Loucy (cell line): ENCODE data around the gene EPS8L3.
"Not testable (repeated sequence)": the region's sequence is repeated elsewhere in the genome, so short reads cannot be mapped to it uniquely, and the experiment has no call there.

Experiments used
- H2AFZ ChIP-seq: fragments of 200-600 bp; sonication (generic); 2 replicates; pipeline ENCODE4 v1.6.0; 2016; ENCODE audit warnings: antibody characterized with exemption, mild to moderate bottlenecking, low read length, moderate library complexity
- H3F3A ChIP-seq: fragments of 200-600 bp; 2 replicates; pipeline ENCODE4 v1.6.0; 2016; ENCODE audit warnings: antibody characterized with exemption, low read depth, mild to moderate bottlenecking
- H3K27me3 ChIP-seq: fragments of 200-600 bp; sonication (generic); 2 replicates; pipeline ENCODE4 v1.6.1; 2014; ENCODE audit warnings: low read length, mild to moderate bottlenecking; ENCODE audit not compliant: insufficient read depth, poor library complexity, severe bottlenecking
- H3K36me3 ChIP-seq: fragments of 200-600 bp; sonication (generic); 2 replicates; pipeline ENCODE4 v1.6.1; 2016; ENCODE audit warnings: low read length; ENCODE audit not compliant: insufficient read depth
- H3K4me1 ChIP-seq: fragments of 200-600 bp; sonication (generic); 2 replicates; pipeline ENCODE4 v1.5.1; 2014; ENCODE audit warnings: low read length, mild to moderate bottlenecking; ENCODE audit not compliant: insufficient read depth, poor library complexity, severe bottlenecking
- H3K4me2 ChIP-seq: fragments of 200-600 bp; sonication (generic); 2 replicates; pipeline ENCODE4 v1.6.0; 2014; ENCODE audit warnings: antibody characterized with exemption, low read length, low read depth, mild to moderate bottlenecking; ENCODE audit not compliant: poor library complexity, severe bottlenecking
- H3K4me3 ChIP-seq: fragments of 200-600 bp; sonication (generic); 2 replicates; pipeline ENCODE4 v1.5.1; 2014; ENCODE audit warnings: low read length, mild to moderate bottlenecking, mixed read lengths; ENCODE audit not compliant: poor library complexity, severe bottlenecking
- H3K79me2 ChIP-seq: fragments of 200-600 bp; sonication (generic); 2 replicates; pipeline ENCODE4 v1.6.1; 2014; ENCODE audit warnings: low read length; ENCODE audit not compliant: insufficient read depth
- H3K9ac ChIP-seq: fragments of 200-600 bp; sonication (generic); 2 replicates; pipeline ENCODE4 v1.6.0; 2014; ENCODE audit warnings: mild to moderate bottlenecking, low read depth, low read length, moderate library complexity; ENCODE audit not compliant: poor library complexity, severe bottlenecking
- H3K9me2 ChIP-seq: fragments of 200-600 bp; sonication (generic); replicated peaks from 2 replicates; pipeline ENCODE4 v1.6.1; 2016; ENCODE audit warnings: low read depth, low read length, mixed read lengths
- H3K9me3 ChIP-seq: fragments of 200-600 bp; sonication (generic); 2 replicates; pipeline ENCODE4 v1.6.1; 2014; ENCODE audit warnings: mild to moderate bottlenecking, antibody characterized with exemption, low read length, low read depth; ENCODE audit not compliant: insufficient read depth
- H4K20me1 ChIP-seq: fragments of 200-600 bp; sonication (generic); 2 replicates; pipeline ENCODE4 v1.6.0; 2014; ENCODE audit warnings: antibody characterized with exemption, low read length, mild to moderate bottlenecking; ENCODE audit not compliant: insufficient read depth, poor library complexity, severe bottlenecking
- EZH2phosphoT487 ChIP-seq: fragments of 200-600 bp; IDR thresholded peaks from 2 replicates; pipeline ENCODE4 v1.6.1; 2018; ENCODE audit warnings: antibody characterized with exemption, mild to moderate bottlenecking, moderate library complexity, borderline replicate concordance
- TF ChIP-seq, protein P1 (sequence below): fragments of 200-600 bp; sonication (generic); conservative IDR thresholded peaks from 2 replicates; pipeline ENCODE4 v1.5.1; 2014; ENCODE audit warnings: mild to moderate bottlenecking, antibody characterized with exemption, low read length

EPS8L3 gene

GRCh38 chr1:109750241-109750882 is 13.4 kb downstream of the EPS8L3 start:
- Histone ChIP-seq H3K9me2 (no peaks in the 10 kb centered on the region), H3K4me2 (no peak overlapping the region), H3F3A (no peaks in the 10 kb centered on the region), H3K79me2 (no peaks in the 10 kb centered on the region), H3K9me3 (no peaks in the 10 kb centered on the region), H2AFZ (no peak overlapping the region), H3K36me3 (no peaks in the 10 kb centered on the region), H3K4me1 (no peaks in the 10 kb centered on the region), H3K27me3 (no peaks in the 10 kb centered on the region), H3K4me3 (no peak overlapping the region), H4K20me1 (no peaks in the 10 kb centered on the region), H3K9ac (no peak overlapping the region)
- TF ChIP-seq EZH2phosphoT487 = no peak
- TF ChIP-seq, protein P1, sequence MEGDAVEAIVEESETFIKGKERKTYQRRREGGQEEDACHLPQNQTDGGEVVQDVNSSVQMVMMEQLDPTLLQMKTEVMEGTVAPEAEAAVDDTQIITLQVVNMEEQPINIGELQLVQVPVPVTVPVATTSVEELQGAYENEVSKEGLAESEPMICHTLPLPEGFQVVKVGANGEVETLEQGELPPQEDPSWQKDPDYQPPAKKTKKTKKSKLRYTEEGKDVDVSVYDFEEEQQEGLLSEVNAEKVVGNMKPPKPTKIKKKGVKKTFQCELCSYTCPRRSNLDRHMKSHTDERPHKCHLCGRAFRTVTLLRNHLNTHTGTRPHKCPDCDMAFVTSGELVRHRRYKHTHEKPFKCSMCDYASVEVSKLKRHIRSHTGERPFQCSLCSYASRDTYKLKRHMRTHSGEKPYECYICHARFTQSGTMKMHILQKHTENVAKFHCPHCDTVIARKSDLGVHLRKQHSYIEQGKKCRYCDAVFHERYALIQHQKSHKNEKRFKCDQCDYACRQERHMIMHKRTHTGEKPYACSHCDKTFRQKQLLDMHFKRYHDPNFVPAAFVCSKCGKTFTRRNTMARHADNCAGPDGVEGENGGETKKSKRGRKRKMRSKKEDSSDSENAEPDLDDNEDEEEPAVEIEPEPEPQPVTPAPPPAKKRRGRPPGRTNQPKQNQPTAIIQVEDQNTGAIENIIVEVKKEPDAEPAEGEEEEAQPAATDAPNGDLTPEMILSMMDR = no peak

- H3K4me1 ChIP-seq = no peaks in the 10 kb centered on the region
- no peaks in the 10 kb centered on the region for H3K79me2 ChIP-seq
- H3K4me2 ChIP-seq = no peak overlapping the region
- H3K9me3 ChIP-seq = no peaks in the 10 kb centered on the region
- H3K9ac ChIP-seq = no peak overlapping the region
- TF ChIP-seq EZH2phosphoT487 = no peak
- TF ChIP-seq, protein P1 = no peak
- H3F3A ChIP-seq = no peaks in the 10 kb centered on the region
- no peaks in the 10 kb centered on the region for H3K9me2 ChIP-seq
- no peak overlapping the region for H2AFZ ChIP-seq
- H3K27me3 ChIP-seq = no peaks in the 10 kb centered on the region
- H3K4me3 ChIP-seq = no peak overlapping the region
- H4K20me1 ChIP-seq = no peaks in the 10 kb centered on the region
- H3K36me3 ChIP-seq = no peaks in the 10 kb centered on the region
Observed at GRCh38 chr1:109749221-109749620, 14.5 kb downstream of the EPS8L3 start.

GRCh38 chr1:109748311-109748710 is 15.4 kb downstream of the EPS8L3 start:
- not testable (repeated sequence) for H3K36me3 ChIP-seq, H3K4me2 ChIP-seq, H3K9me2 ChIP-seq, H3K79me2 ChIP-seq, H3K9ac ChIP-seq, H2AFZ ChIP-seq, H3K4me1 ChIP-seq, H3K9me3 ChIP-seq, H3K27me3 ChIP-seq, H3F3A ChIP-seq, H3K4me3 ChIP-seq, H4K20me1 ChIP-seq
